Thoracic aorta (tissue), 2 donors: Measurements from ENCODE around the gene RCHY1. TPM values are rescaled to one million over a fixed set of nuclear protein-coding genes. Genes with fewer than 3 reads are reported as not detected.
"Not testable (repeated sequence)": the region's sequence is repeated elsewhere in the genome, so short reads cannot be mapped to it uniquely, and the experiment has no call there.

Experiments
- ATAC-seq: fragments of 150-250 bp; one replicate; pipeline ENCODE4 v1.8.0; 2017; ENCODE audit warnings: low read depth; ENCODE audit not compliant: insufficient number of reproducible peaks, low FRiP score
- DNase-seq: peaks from one replicate; pipeline ENCODE4 v3.0.0-alpha.2; 2020; ENCODE audit warnings: low spot score
- H3K27ac ChIP-seq, 2 donors: fragments of 200-600 bp; sonication (generic); 1 replicate in 1 of 2; 2 replicates in 1 of 2; pipeline ENCODE4 v1.5.1; 2016; ENCODE audit warnings: mild to moderate bottlenecking in 2 of 2, moderate library complexity in 2 of 2
- H3K27me3 ChIP-seq: fragments of 200-600 bp; sonication (generic); replicated peaks from 2 replicates; pipeline ENCODE4 v1.6.0; 2016; ENCODE audit warnings: mild to moderate bottlenecking; ENCODE audit not compliant: insufficient read depth
- H3K36me3 ChIP-seq: fragments of 200-600 bp; sonication (generic); one replicate; pipeline ENCODE4 v1.5.1; 2016
- H3K4me1 ChIP-seq, 2 donors: fragments of 200-600 bp; sonication (generic); 1 replicate in 1 of 2; 2 replicates in 1 of 2; pipeline versions ENCODE4 v1.5.1 to v1.6.0; 2016; ENCODE audit warnings: low read depth in 2 of 2, mild to moderate bottlenecking in 1 of 2; ENCODE audit not compliant: control insufficient read depth in 1 of 2
- H3K4me3 ChIP-seq: fragments of 200-600 bp; sonication (generic); 2 replicates; pipeline ENCODE4 v1.5.1; 2016; ENCODE audit warnings: mild to moderate bottlenecking
- H3K9me3 ChIP-seq: fragments of 200-600 bp; sonication (generic); 2 replicates; pipeline ENCODE4 v1.5.1; 2016
- CTCF ChIP-seq: fragments of 200-600 bp; sonication (generic); IDR thresholded peaks from one replicate; pipeline ENCODE4 v1.5.1; 2019; ENCODE audit warnings: antibody characterized with exemption
- total RNA-seq, 2 donors: library from RNA; depleted of rRNA; stranded (reverse); fragments of >200 nt; gene quantifications; one replicate each; pipeline versions ENCODE4 v1.1.0 to v1.2.3, GENCODE V29; 2016

The RCHY1 gene
- total RNA-seq, 2 donors from 2014 or later = 17.6 to 25.0 TPM

- Histone ChIP-seq H3K27ac (no peak overlapping the region), H3K4me1 (no peaks in the 10 kb centered on the region), H3K36me3 (peaks cover 6% of the 10 kb centered on the region), H3K4me3 (no peak overlapping the region), H3K9me3 (no peaks in the 10 kb centered on the region), H3K27me3 (no peaks in the 10 kb centered on the region)
- TF ChIP-seq CTCF = no peak
- DNase-seq = no peak
- ATAC-seq = no peak
These were observed 34.8 kb upstream of the RCHY1 start for GRCh38 chr4:75549019-75549418.

- Histone ChIP-seq H3K4me1 (no peaks in the 10 kb centered on the region), H3K36me3 (peaks cover 8% of the 10 kb centered on the region), H3K27me3 (no peaks in the 10 kb centered on the region), H3K9me3 (no peaks in the 10 kb centered on the region), H3K27ac (no peak overlapping the region), H3K4me3 (no peak overlapping the region)
- peak; percentile 28 for DNase-seq
- no peak for ATAC-seq
- TF ChIP-seq CTCF = no peak
These were observed 33.6 kb upstream of the RCHY1 start for GRCh38 chr4:75547647-75548387.

- TF ChIP-seq CTCF = no peak
- H3K4me3 ChIP-seq = no peak overlapping the region
- ATAC-seq = no peak
- H3K27ac ChIP-seq = no peak overlapping the region
- DNase-seq = no peak
- no peaks in the 10 kb centered on the region for H3K9me3 ChIP-seq
- H3K36me3 ChIP-seq = peaks cover 8% of the 10 kb centered on the region
- no peaks in the 10 kb centered on the region for H3K27me3 ChIP-seq
- no peaks in the 10 kb centered on the region for H3K4me1 ChIP-seq
These were observed 31.3 kb upstream of the RCHY1 start for GRCh38 chr4:75545526-75545925.

- Histone ChIP-seq H3K9me3 (no peaks in the 10 kb centered on the region), H3K4me3 (no peak overlapping the region), H3K27me3 (no peaks in the 10 kb centered on the region), H3K4me1 (no peaks in the 10 kb centered on the region), H3K27ac (no peak overlapping the region), H3K36me3 (peaks cover 8% of the 10 kb centered on the region)
- DNase-seq (no peak), ATAC-seq (no peak)
- no peak for TF ChIP-seq CTCF
These were observed 30.7 kb upstream of the RCHY1 start for GRCh38 chr4:75544870-75545269.

GRCh38 chr4:75544220-75544619, 30.0 kb upstream of the RCHY1 start:
- not testable (repeated sequence) for H3K4me3 ChIP-seq, DNase-seq, H3K27ac ChIP-seq, H3K4me1 ChIP-seq, H3K27me3 ChIP-seq, ATAC-seq, H3K9me3 ChIP-seq, H3K36me3 ChIP-seq

- H3K36me3 ChIP-seq = peaks cover 8% of the 10 kb centered on the region
- no peaks in the 10 kb centered on the region for H3K9me3 ChIP-seq
- TF ChIP-seq CTCF = no peak
- H3K4me3 ChIP-seq = no peak overlapping the region
- DNase-seq = no peak
- H3K27me3 ChIP-seq = no peaks in the 10 kb centered on the region
- no peak overlapping the region for H3K27ac ChIP-seq
- no peaks in the 10 kb centered on the region for H3K4me1 ChIP-seq
- ATAC-seq = no peak
These were observed 28.6 kb upstream of the RCHY1 start for GRCh38 chr4:75542824-75543223.

GRCh38 chr4:75537308-75537707, 23.1 kb upstream of the RCHY1 start:
- H3K36me3 ChIP-seq, DNase-seq, H3K27ac ChIP-seq, H3K27me3 ChIP-seq, H3K4me3 ChIP-seq, ATAC-seq, H3K4me1 ChIP-seq: not testable (repeated sequence)
- H3K9me3 ChIP-seq = peaks cover 10% of the 10 kb centered on the region

- DNase-seq, ATAC-seq, H3K27ac ChIP-seq, H3K4me3 ChIP-seq, H3K4me1 ChIP-seq, H3K27me3 ChIP-seq: not testable (repeated sequence)
- Histone ChIP-seq H3K36me3 (peaks cover 27% of the 10 kb centered on the region), H3K9me3 (peaks cover 10% of the 10 kb centered on the region)
These were observed 19.7 kb upstream of the RCHY1 start for GRCh38 chr4:75533926-75534325.
